IPS DF 6.9 (cell line): ENCODE measurements around the gene ADCY2.

Source experiments
- DNase-seq: peaks from one replicate; pipeline ENCODE4 v3.0.0-alpha.2; 2013; ENCODE audit warnings: low read depth, low spot score
- H3K27ac ChIP-seq: one replicate; pipeline ENCODE4 v1.5.1; 2013; ENCODE audit warnings: low read length, control low read depth
- H3K27me3 ChIP-seq: 2 replicates; pipeline ENCODE4 v1.6.1; 2013; ENCODE audit warnings: mild to moderate bottlenecking, low read length; ENCODE audit not compliant: control insufficient read depth, insufficient read depth
- H3K36me3 ChIP-seq: 2 replicates; pipeline ENCODE4 v1.6.1; 2013; ENCODE audit warnings: low read length; ENCODE audit not compliant: control insufficient read depth, insufficient read depth
- H3K4me1 ChIP-seq: 2 replicates; pipeline ENCODE4 v1.6.1; 2013; ENCODE audit warnings: low read length; ENCODE audit not compliant: control insufficient read depth, insufficient read depth
- H3K4me3 ChIP-seq: 2 replicates; pipeline ENCODE4 v1.5.1; 2013; ENCODE audit warnings: mild to moderate bottlenecking, low read length
- H3K9me3 ChIP-seq: 2 replicates; pipeline ENCODE4 v1.6.1; 2013; ENCODE audit warnings: low read length, inconsistent platforms; ENCODE audit not compliant: control insufficient read depth, insufficient read depth
- WGBS: extraction: QIAGEN DNeasy Blood & Tissue Kit; methylation state at CpG from one replicate; pipeline ENCODE4 v1.1.7; 2013; ENCODE audit warnings: mixed read lengths, missing lambda C conversion rate; ENCODE audit not compliant: insufficient read length, insufficient coverage; 5-methylcytosine and 5-hydroxymethylcytosine counted together

ADCY2 gene

GRCh38 chr5:7803937-7804336 is 408.0 kb downstream of the ADCY2 start:
- no peaks in the 10 kb centered on the region for H3K4me1 ChIP-seq
- WGBS: no CpG with 5 or more reads among the region's 2 CpGs
- no peaks in the 10 kb centered on the region for H3K27me3 ChIP-seq
- no peak for DNase-seq
- no peaks in the 10 kb centered on the region for H3K9me3 ChIP-seq
- H3K4me3 ChIP-seq: no peak overlapping the region
- no peak overlapping the region for H3K27ac ChIP-seq
- peaks cover 11% of the 10 kb centered on the region for H3K36me3 ChIP-seq

- Histone ChIP-seq H3K4me1 (no peaks in the 10 kb centered on the region), H3K4me3 (no peak overlapping the region), H3K27ac (no peak overlapping the region), H3K9me3 (no peaks in the 10 kb centered on the region), H3K36me3 (peaks cover 11% of the 10 kb centered on the region), H3K27me3 (no peaks in the 10 kb centered on the region)
- no CpG with 5 or more reads among the region's 2 CpGs for WGBS
- DNase-seq: no peak
These were observed 409.4 kb downstream of the ADCY2 start for GRCh38 chr5:7805379-7805778.

- no peak for DNase-seq
- peaks cover 7% of the 10 kb centered on the region for H3K36me3 ChIP-seq
- WGBS: no CpG with 5 or more reads among the region's 4 CpGs
- H3K27ac ChIP-seq: no peak overlapping the region
- no peaks in the 10 kb centered on the region for H3K27me3 ChIP-seq
- H3K9me3 ChIP-seq: no peaks in the 10 kb centered on the region
- no peak overlapping the region for H3K4me3 ChIP-seq
- no peaks in the 10 kb centered on the region for H3K4me1 ChIP-seq
These were observed 413.1 kb downstream of the ADCY2 start for GRCh38 chr5:7808998-7809397.

DNA sequence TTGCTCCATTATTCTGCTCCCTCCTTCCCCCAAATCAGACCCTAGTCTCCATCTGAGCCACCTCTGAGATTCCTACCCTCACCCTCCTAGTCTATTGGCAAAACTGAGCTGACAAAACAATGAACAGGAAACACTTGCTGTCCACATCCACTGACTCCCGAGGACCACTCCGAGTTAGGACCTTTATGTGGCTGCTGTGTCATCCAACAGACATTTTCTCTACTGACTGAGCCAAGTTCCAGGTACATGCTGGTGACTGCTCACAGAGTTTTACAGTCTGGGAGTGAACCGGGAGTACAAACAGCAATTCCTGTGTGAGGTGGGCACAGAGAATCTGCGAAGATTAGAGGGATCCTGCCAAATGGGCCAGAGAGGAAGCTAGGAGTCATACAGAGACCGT is 415.8 kb downstream of the ADCY2 start:
- peaks cover 2% of the 10 kb centered on the region; the same call in 1 of the 2 replicates for H3K4me1 ChIP-seq
- H3K36me3 ChIP-seq: peaks cover 5% of the 10 kb centered on the region
- no peak for DNase-seq
- H3K27me3 ChIP-seq: no peaks in the 10 kb centered on the region
- H3K9me3 ChIP-seq: no peaks in the 10 kb centered on the region
- no peak overlapping the region for H3K27ac ChIP-seq
- no peak overlapping the region for H3K4me3 ChIP-seq
- WGBS: no CpG with 5 or more reads among the region's 5 CpGs

DNA sequence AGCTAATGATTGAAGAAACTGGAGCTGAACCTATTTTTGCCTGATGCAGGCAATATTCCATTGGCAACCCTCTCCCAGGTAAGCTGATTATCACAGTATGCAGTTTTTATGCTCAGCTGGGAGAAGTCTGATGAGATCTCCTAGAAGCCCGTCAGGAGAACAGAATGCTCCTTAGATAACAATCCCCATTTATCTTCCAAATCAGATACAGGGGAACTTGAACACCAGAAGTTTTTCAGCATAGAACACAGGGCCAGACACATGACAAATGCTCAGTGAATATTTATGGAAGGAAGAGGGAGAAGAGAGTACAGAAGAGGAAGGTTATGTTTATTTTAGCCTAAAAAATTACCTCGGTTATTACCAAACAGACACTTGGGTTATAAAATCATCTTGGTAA is 417.1 kb downstream of the ADCY2 start:
- no peak overlapping the region for H3K4me3 ChIP-seq
- no CpG with 5 or more reads among the region's 2 CpGs for WGBS
- H3K36me3 ChIP-seq: peaks cover 3% of the 10 kb centered on the region; the same call in 1 of the 2 replicates
- peaks cover 2% of the 10 kb centered on the region; the same call in 1 of the 2 replicates for H3K4me1 ChIP-seq
- DNase-seq: no peak
- H3K9me3 ChIP-seq: no peaks in the 10 kb centered on the region
- H3K27me3 ChIP-seq: no peaks in the 10 kb centered on the region
- H3K27ac ChIP-seq: no peak overlapping the region

GRCh38 chr5:7813576-7813975 is 417.6 kb downstream of the ADCY2 start:
- Histone ChIP-seq H3K4me1 (peaks cover 2% of the 10 kb centered on the region; the same call in 1 of the 2 replicates), H3K27me3 (no peaks in the 10 kb centered on the region), H3K27ac (no peak overlapping the region), H3K4me3 (no peak overlapping the region), H3K36me3 (peaks cover 3% of the 10 kb centered on the region; the same call in 1 of the 2 replicates), H3K9me3 (no peaks in the 10 kb centered on the region)
- no CpG with 5 or more reads among the region's 3 CpGs for WGBS
- DNase-seq: no peak

- Histone ChIP-seq H3K9me3 (no peaks in the 10 kb centered on the region), H3K4me1 (peaks cover 2% of the 10 kb centered on the region; the same call in 1 of the 2 replicates), H3K27me3 (no peaks in the 10 kb centered on the region), H3K4me3 (no peak overlapping the region), H3K27ac (no peak overlapping the region), H3K36me3 (peaks cover 3% of the 10 kb centered on the region; the same call in 1 of the 2 replicates)
- WGBS: no CpG with 5 or more reads among the region's 10 CpGs
- DNase-seq: no peak
These were observed 418.9 kb downstream of the ADCY2 start for GRCh38 chr5:7814816-7815215.

DNA sequence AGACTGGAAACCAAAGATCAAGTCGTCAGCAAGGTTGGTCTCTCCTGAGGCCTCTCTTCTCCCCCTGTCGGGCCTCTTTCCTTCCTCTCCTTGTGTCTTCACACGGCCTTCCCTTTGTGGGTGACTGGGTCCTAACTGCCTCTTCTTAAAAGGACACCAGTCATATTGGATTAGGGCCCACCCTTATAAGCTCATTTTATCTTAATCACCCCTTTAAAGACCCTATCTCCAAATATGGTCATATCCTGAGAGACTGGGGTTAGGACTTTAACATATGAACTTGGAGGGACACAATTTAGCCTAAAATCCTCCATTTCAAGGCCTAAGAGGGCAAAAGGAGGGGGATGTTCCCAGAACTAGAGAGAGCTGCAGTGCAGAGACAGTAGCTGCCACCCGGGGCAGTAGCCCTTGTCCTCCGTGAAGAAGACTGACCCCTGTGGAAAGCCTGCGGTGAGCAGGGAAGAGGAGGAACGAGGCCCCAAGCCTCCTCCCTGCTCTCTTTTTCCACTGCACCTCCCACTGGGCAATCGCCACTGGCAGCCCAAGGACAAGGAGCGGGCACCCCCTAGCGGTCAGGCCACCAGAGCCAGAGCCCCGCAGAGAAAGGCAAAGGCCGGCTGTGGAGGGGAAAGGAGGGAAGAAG is 420.1 kb downstream of the ADCY2 start:
- H3K4me1 ChIP-seq: peaks cover 2% of the 10 kb centered on the region; the same call in 1 of the 2 replicates
- no peak overlapping the region for H3K4me3 ChIP-seq
- peaks cover 3% of the 10 kb centered on the region; the same call in 1 of the 2 replicates for H3K36me3 ChIP-seq
- H3K9me3 ChIP-seq: no peaks in the 10 kb centered on the region
- H3K27me3 ChIP-seq: no peaks in the 10 kb centered on the region
- WGBS: no CpG with 5 or more reads among the region's 12 CpGs
- H3K27ac ChIP-seq: no peak overlapping the region
- peak; percentile 74 for DNase-seq

- H3K4me1 ChIP-seq: peaks cover 2% of the 10 kb centered on the region; the same call in 1 of the 2 replicates
These were observed 420.6 kb downstream of the ADCY2 start for GRCh38 chr5:7816535-7816901.

DNA sequence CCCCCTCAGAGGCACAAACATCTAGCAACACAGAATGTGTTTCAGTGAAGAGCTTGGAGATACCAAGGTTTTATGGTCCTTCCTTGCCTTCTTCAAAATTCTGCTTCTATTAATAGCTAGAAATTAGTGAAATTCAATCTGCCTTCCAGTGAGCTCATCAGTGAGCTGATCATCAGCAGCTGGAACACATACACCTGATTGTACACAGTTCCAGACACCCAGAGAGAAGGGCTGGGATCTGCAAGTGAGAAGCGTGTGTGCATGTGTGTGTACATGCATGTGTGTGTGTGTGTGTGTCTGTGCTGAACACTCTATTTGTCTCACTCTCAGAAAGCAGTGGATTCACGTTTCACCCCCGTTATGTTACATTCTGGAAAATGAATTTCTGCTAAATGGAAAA is 426.5 kb downstream of the ADCY2 start:
- Histone ChIP-seq H3K4me1 (no peaks in the 10 kb centered on the region), H3K4me3 (no peak overlapping the region), H3K27ac (no peak overlapping the region), H3K9me3 (no peaks in the 10 kb centered on the region), H3K36me3 (peaks cover 26% of the 10 kb centered on the region), H3K27me3 (no peaks in the 10 kb centered on the region)
- WGBS: no CpG with 5 or more reads among the region's 3 CpGs
- DNase-seq: no peak

More at GRCh38 chr5:7816535-7816901, 420.6 kb downstream of the ADCY2 start:
- no peak for DNase-seq
- no peak overlapping the region for H3K27ac ChIP-seq
- H3K9me3 ChIP-seq: no peaks in the 10 kb centered on the region
- no peaks in the 10 kb centered on the region for H3K27me3 ChIP-seq
- no CpG with 5 or more reads among the region's 9 CpGs for WGBS
- peaks cover 7% of the 10 kb centered on the region for H3K36me3 ChIP-seq
- no peak overlapping the region for H3K4me3 ChIP-seq

- peaks cover 26% of the 10 kb centered on the region for H3K36me3 ChIP-seq
- H3K27me3 ChIP-seq: no peaks in the 10 kb centered on the region
- no peaks in the 10 kb centered on the region for H3K9me3 ChIP-seq
- no peak overlapping the region for H3K4me3 ChIP-seq
- H3K4me1 ChIP-seq: no peaks in the 10 kb centered on the region
- WGBS: no CpG with 5 or more reads among the region's 8 CpGs
- H3K27ac ChIP-seq: no peak overlapping the region
- no peak for DNase-seq
These were observed 427.7 kb downstream of the ADCY2 start for GRCh38 chr5:7823594-7823993.
